HG02763 (cell line): ENCODE data around the gene PPP1R3E.
"Not testable (repeated sequence)": the region's sequence is repeated elsewhere in the genome, so short reads cannot be mapped to it uniquely, and the experiment has no call there.

Experiments used
- ATAC-seq: cut with Tn5 transposase; IDR thresholded peaks from one replicate; pipeline ENCODE4 v1.9.1; 2021; ENCODE audit warnings: mild to moderate bottlenecking, moderate library complexity; ENCODE audit not compliant: unreplicated experiment

Gene PPP1R3E

GRCh38 chr14:23297611-23298277 lies 4.9 kb downstream of the PPP1R3E start:
- ATAC-seq: no peak

- ATAC-seq: no peak
Measured at GRCh38 chr14:23297096-23297495, 5.6 kb downstream of the PPP1R3E start.

GRCh38 chr14:23296012-23296777 lies 6.5 kb downstream of the PPP1R3E start:
- ATAC-seq: no peak

GRCh38 chr14:23294734-23295561 lies 7.7 kb downstream of the PPP1R3E start:
- no peak for ATAC-seq

GRCh38 chr14:23286902-23287479 lies 15.7 kb downstream of the PPP1R3E start:
- no peak for ATAC-seq

GRCh38 chr14:23286020-23286901 lies 16.4 kb downstream of the PPP1R3E start, which contains the start of gene HOMEZ:
HOMEZ (minus strand) TSS chr14:23286132; CDS start chr14:23285952, 180 bp downstream.
- peak; percentile 98 for ATAC-seq

- peak; percentile 18 for ATAC-seq
Measured at GRCh38 chr14:23285530-23286019, 17.1 kb downstream of the PPP1R3E start.

GRCh38 chr14:23284654-23285529 lies 17.8 kb downstream of the PPP1R3E start:
- ATAC-seq: no peak

- ATAC-seq: no peak
Measured at GRCh38 chr14:23281247-23281646, 21.4 kb downstream of the PPP1R3E start.

GRCh38 chr14:23277928-23278327 lies 24.7 kb downstream of the PPP1R3E start:
- not testable (repeated sequence) for ATAC-seq

GRCh38 chr14:23277189-23277588 lies 25.5 kb downstream of the PPP1R3E start:
- no peak for ATAC-seq

GRCh38 chr14:23275412-23275811 lies 27.2 kb downstream of the PPP1R3E start:
- ATAC-seq: no peak

GRCh38 chr14:23269193-23269592 lies 33.5 kb downstream of the PPP1R3E start:
- ATAC-seq: no peak

GRCh38 chr14:23260849-23261248 lies 41.8 kb downstream of the PPP1R3E start:
- ATAC-seq: not testable (repeated sequence)

GRCh38 chr14:23259426-23259825 lies 43.2 kb downstream of the PPP1R3E start:
- ATAC-seq: no peak

GRCh38 chr14:23258256-23258655 lies 44.4 kb downstream of the PPP1R3E start:
- ATAC-seq: no peak

- no peak for ATAC-seq
Measured at GRCh38 chr14:23252420-23253333, 50.0 kb downstream of the PPP1R3E start.

- no peak for ATAC-seq
Measured at GRCh38 chr14:23252006-23252405, 50.7 kb downstream of the PPP1R3E start.
